ENCODE results near the gene ABTB1.

Gene ABTB1

DNA sequence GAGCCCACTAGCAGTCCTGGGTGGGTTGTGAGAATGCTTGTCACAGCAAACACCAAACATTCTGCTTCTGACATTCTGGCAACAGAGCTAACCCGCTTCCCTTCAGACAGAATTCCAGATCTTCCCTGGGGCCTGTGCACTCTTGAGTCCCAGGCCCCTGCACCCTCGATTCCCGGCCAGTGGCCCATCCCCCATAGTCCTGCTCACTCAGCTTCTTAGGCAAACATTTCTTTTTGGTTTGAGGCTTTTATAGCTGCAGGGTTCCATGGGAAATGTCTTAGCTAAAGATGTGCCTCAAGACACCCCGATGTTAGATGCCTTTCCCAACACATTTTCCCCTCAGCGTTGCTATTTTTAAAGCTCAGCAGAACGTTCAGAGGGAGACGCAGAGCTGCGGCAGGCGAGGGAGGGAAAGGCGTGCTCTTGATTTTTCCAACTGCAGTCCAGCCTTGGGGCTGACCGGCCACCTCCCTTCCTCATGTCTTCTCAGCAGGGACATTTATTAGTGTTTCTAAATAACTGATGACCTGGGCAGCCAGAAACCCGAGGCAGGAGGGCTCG is 35.2 kb downstream of the ABTB1 start:
- FAIRE-seq = no peak

GRCh38 chr3:127708837-127709236 is 36.1 kb downstream of the ABTB1 start:
- no peak for FAIRE-seq

GRCh38 chr3:127709320-127710060 is 36.7 kb downstream of the ABTB1 start:
- FAIRE-seq = no peak

- FAIRE-seq = no peak
Measured at GRCh38 chr3:127710155-127710941, 37.6 kb downstream of the ABTB1 start.

DNA sequence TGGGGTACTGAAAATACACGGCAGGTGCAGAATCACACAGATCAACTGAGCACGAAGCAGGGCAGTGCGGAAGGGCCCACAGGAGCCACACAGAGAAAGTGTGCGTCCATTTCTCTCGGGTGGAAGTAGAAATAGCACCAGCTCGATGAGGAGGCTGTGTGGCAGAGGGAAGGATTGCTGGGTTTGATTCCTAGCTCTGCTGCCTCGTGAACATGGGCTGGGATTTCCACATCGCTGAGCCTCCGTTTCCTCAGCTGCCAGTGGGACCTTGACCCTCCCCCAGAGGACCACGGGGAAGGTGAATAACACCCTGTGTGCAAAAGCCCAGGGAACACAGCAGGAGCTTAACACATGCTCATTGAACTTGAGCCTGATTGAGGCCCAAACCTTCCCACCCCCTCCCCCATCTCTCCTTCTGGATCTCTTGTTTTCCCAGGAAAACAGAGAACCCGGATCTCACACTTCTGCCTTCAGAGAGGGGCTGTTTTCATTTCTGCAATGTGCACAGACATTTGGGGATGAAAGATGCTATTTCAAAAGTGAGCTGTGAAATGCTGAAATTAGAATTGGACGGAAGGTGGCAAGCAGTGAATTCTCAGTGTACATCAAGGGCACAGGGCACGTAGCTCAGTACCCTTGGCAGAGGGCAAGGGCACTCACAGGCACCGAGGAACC is 38.4 kb downstream of the ABTB1 start:
- no peak for FAIRE-seq

DNA sequence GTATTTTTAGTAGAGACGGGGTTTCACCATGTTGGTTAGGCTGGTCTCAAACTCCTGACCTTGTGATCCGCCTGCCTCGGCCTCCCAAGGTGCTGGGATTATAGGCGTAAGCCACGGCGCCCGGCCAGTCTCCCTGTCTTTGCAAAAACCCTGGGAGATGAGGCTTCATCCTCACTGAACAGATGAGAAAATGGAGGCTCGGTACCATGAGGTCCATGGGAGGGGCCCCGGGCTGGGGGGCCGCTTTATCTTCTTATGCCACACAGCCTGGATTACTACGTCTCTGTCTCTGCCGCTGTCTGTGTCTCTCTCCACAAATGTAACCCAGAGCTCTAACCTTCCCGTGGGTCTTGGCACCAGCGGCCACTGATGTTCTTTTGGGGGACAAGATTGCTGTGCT is 39.1 kb downstream of the ABTB1 start:
- no peak for FAIRE-seq

DNA sequence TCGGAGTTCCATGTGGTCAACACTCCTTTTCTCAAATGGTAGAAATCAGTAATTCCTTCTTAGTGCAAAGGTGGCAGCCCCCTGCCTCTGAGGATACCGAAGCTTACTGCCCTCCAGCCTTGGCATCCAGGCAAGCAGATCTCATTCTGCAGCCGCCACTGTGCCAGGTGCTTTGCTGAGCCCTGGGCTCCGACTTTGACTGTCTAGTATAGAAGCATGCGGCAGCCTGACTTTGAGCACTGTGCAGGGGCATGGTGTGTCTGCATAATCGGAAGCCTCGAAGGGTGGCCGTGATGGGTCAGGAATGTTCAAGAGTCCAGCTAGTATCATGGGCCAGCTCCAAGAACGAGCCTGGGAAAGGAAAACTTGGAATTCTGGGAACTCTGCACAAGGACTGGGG is 39.7 kb downstream of the ABTB1 start:
- FAIRE-seq = no peak

GRCh38 chr3:127712881-127713771 is 40.4 kb downstream of the ABTB1 start:
- no peak for FAIRE-seq

- FAIRE-seq = no peak
Measured at GRCh38 chr3:127714125-127714571, 41.4 kb downstream of the ABTB1 start.

GRCh38 chr3:127714866-127715265 is 42.1 kb downstream of the ABTB1 start:
- no peak for FAIRE-seq

GRCh38 chr3:127715532-127715931 is 42.8 kb downstream of the ABTB1 start:
- FAIRE-seq = no peak

DNA sequence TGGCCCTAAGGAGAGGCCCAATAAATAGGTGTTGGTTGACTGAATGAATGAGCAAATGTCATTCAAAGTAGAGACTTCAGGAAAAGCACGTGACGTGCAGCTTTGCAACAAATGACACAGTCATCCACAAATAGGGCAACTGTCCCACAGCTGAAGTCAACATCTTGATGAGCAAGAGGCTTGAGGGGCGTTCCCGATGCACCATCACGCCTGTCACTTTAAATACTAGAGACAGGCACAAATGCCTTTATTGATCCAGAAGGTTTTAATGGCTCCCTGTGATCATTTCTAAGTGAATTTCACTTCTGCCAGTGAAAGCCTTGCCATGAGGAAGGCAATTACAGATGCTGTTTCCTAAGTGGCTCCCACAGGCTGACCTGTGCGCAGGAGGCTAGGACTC is 43.6 kb downstream of the ABTB1 start:
- no peak for FAIRE-seq

DNA sequence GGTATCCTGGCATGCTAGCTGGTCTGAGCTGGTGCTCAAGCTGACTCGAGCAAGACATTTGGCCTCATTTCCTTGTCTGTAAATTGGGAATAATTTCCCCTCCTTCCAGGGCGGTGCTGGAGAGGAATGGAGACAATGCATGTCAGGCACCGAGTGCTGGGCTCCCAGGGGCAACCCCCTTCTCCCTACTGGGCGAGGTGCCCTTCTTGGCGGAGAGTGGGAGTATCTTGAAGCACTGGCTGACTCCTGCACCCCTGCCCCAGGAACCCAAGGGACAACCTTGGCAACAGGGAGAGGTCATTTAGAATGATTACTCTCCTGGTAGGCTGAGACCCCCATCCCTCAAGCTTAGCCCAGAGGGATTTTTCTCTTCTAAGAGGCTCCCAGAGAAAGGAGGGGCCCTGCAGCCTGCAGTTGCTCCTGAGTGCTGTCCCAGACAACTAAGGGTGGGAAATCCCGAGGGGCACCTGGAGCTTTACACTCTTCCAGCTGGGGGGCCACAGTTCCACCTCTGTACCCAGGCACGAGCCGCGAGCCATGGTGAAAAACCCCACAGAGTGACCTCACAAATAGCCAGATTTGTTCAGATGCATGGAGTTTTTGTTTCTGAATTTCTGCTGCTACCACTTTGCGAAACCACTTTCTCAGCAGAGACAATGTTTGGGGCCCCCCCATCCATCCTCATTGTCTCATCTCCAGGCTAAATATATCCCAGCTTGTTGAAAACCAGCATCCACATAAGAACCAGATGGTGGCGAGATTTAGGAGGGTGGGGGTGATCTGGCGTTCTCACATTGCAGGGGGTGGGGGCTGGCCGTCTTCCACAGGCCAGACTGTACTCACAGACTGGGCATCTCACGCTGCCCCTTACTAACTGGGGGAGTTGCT is 44.8 kb downstream of the ABTB1 start:
- FAIRE-seq = no peak

- FAIRE-seq = no peak
Measured at GRCh38 chr3:127718245-127718915, 45.6 kb downstream of the ABTB1 start.

- no peak for FAIRE-seq
Measured at GRCh38 chr3:127718916-127719290, 46.2 kb downstream of the ABTB1 start.

GRCh38 chr3:127719369-127719768 is 46.6 kb downstream of the ABTB1 start:
- FAIRE-seq = no peak

DNA sequence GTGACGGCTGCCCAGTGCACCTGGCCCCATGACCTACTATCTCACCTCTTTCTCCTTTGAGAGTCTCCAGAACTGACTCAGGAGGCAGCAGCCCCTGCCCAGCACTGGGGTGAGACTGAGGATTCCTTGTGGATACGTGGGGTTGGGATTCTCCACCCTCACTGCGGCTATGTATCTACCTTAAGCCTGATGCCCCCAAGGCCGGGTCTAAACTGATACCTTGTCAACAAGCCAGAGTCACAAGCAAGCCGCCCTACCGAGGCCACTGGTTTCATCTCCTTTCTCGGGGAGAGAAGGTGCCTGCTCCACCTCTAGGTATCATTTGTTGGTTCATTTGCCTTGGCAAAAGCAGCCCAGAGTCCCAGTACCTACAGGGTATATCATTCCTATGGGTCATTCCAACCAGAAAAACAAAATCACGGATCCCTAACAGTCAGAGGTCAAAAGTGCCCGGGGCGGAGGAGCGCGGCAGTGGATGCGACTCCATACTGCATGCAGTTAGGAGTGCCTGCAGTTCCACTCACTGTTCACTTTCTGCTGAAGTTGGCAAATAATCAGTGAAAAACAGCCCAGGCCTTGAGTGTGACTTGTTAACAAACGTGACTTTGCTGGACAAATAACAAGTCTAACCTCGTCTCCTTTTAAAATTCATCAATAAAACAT is 47.5 kb downstream of the ABTB1 start:
- no peak for FAIRE-seq

DNA sequence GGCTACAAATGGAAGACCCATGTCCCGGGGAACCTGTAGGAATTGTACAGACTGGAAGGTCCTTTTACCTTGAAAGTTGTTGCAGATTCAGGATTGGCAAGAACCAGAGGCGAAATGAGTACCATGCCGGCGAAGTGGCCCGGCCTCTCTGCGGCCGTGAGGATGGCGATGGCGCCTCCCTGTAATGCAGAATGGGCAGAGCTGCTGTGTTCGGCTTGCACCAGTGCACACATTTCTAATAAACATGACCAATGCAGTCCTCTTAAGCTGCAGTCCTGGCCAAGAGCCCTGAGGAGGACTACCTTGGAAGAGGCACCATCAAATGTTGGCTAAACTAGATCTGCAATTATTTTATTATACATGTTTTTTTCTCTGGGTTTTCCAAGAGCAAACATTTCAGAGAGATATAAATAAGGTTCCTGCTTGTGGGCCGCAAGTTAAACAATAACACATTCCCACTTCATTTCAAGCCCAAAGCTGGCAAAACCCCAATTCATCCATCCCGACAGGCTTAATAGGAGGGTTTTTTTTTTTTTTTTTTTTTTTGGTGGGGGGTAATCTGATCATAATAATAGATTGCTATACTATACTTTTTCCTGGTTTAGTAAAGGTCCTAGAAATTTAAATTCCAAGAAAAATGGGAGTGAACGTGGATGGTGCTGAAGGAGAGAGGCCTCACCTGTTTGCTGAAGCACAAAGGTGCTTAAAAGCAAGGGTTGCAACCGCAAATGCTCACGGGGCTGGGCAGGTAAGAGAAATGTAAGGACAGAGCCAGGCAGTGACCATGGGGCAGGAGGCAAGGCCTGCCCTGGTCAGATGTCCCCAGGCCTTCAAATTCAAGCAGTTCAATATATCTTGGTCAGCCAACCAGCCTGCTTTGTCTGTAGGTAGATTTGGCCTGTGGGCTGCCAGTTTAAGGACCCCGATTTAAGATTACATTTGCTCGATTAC is 48.5 kb downstream of the ABTB1 start:
- FAIRE-seq = no peak

All from TTC549 (cell line).